ENCODE results near the gene LMBRD1.
"Not testable (repeated sequence)": the region's sequence is repeated elsewhere in the genome, so short reads cannot be mapped to it uniquely, and the experiment has no call there.

LMBRD1 gene

DNA sequence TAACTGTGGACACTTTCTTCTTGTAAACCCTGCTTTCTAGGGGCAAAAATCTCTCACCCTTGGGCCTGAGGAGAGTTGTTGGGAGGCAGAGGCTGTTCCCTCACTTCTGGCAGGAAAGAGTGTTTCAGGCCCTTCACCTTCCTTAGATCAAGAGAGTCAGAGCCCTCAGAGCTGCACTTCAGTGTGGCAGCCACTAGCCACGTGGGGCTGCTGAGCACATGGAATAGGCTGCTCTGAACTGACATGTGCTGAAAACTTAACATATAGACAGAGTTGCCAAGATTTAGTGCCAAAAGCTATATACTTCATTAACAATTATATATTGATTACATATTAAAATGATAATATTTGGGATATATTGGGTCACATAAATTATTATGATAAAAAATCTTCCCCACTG, 4.4 kb upstream of the LMBRD1 start:
- H3K4me1 ChIP-seq (ENCODE audit: control insufficient read depth, low read length), result peaks cover 6% of the 10 kb centered on the region
- peaks cover 4% of the 10 kb centered on the region for H3K79me2 ChIP-seq (ENCODE audit: control insufficient read depth, low read length)
- no peaks in the 10 kb centered on the region for H3F3A ChIP-seq (ENCODE audit: control insufficient read depth, insufficient read depth)
- H3K36me3 ChIP-seq (ENCODE audit: control insufficient read depth, low read length), result peaks cover 4% of the 10 kb centered on the region; the same call in 1 of the 2 replicates
- no peak overlapping the region for H3K4me3 ChIP-seq (ENCODE audit: low read length)
- no peak overlapping the region for H3K4me2 ChIP-seq (ENCODE audit: low read length)
- H4K20me1 ChIP-seq (ENCODE audit: control insufficient read depth, insufficient read depth, low read depth, low read length), result no peaks in the 10 kb centered on the region
- no peak overlapping the region for H3K27ac ChIP-seq (ENCODE audit: low read depth, low read length)
- H3K9me2 ChIP-seq (replicated peaks; ENCODE audit: control insufficient read depth, low read length), result no peaks in the 10 kb centered on the region
- TF ChIP-seq, protein P1, sequence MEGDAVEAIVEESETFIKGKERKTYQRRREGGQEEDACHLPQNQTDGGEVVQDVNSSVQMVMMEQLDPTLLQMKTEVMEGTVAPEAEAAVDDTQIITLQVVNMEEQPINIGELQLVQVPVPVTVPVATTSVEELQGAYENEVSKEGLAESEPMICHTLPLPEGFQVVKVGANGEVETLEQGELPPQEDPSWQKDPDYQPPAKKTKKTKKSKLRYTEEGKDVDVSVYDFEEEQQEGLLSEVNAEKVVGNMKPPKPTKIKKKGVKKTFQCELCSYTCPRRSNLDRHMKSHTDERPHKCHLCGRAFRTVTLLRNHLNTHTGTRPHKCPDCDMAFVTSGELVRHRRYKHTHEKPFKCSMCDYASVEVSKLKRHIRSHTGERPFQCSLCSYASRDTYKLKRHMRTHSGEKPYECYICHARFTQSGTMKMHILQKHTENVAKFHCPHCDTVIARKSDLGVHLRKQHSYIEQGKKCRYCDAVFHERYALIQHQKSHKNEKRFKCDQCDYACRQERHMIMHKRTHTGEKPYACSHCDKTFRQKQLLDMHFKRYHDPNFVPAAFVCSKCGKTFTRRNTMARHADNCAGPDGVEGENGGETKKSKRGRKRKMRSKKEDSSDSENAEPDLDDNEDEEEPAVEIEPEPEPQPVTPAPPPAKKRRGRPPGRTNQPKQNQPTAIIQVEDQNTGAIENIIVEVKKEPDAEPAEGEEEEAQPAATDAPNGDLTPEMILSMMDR (IDR thresholded peaks at IDR 0.05; ENCODE audit: low read depth, low read length, poor library complexity, severe bottlenecking), result no peak
- no peak for TF ChIP-seq EZH2phosphoT487 (IDR thresholded peaks at IDR 0.05; ENCODE audit: borderline replicate concordance, low read length)
- H3K27me3 ChIP-seq (ENCODE audit: control insufficient read depth, low read length), result no peaks in the 10 kb centered on the region
- no peaks in the 10 kb centered on the region for H3K9me3 ChIP-seq (ENCODE audit: control insufficient read depth, insufficient read depth, low read length)

DNA sequence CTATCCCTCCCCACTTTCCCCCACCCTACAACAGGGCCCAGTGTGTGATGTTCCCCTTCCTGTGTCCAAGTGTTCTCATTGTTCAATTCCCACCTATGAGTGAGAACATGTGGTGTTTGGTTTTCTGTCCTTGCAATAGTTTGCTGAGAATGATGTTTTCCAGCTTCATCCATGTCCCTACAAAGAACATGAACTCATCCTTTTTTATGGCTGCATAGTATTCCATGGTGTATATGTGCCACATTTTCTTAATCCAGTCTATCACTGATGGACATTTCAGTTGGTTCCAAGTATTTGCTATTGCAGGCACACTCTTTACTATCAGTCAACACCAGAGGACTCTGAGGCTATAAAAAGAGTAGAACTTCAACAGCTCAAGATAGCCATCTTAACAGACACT, 2.0 kb upstream of the LMBRD1 start:
- not testable (repeated sequence) for H3K4me3 ChIP-seq (ENCODE audit: low read length); H3K9me3 ChIP-seq (ENCODE audit: control insufficient read depth, insufficient read depth, low read length); H3K27ac ChIP-seq (ENCODE audit: low read depth, low read length); H3F3A ChIP-seq (ENCODE audit: control insufficient read depth, insufficient read depth); H4K20me1 ChIP-seq (ENCODE audit: control insufficient read depth, insufficient read depth, low read depth, low read length); H3K9me2 ChIP-seq (replicated peaks; ENCODE audit: control insufficient read depth, low read length); H3K27me3 ChIP-seq (ENCODE audit: control insufficient read depth, low read length); H3K4me2 ChIP-seq (ENCODE audit: low read length)
- Histone ChIP-seq H3K4me1 (ENCODE audit: control insufficient read depth, low read length) (peaks cover 29% of the 10 kb centered on the region), H3K79me2 (ENCODE audit: control insufficient read depth, low read length) (peaks cover 28% of the 10 kb centered on the region), H3K36me3 (ENCODE audit: control insufficient read depth, low read length) (peaks cover 11% of the 10 kb centered on the region; the same call in 1 of the 2 replicates)

DNA sequence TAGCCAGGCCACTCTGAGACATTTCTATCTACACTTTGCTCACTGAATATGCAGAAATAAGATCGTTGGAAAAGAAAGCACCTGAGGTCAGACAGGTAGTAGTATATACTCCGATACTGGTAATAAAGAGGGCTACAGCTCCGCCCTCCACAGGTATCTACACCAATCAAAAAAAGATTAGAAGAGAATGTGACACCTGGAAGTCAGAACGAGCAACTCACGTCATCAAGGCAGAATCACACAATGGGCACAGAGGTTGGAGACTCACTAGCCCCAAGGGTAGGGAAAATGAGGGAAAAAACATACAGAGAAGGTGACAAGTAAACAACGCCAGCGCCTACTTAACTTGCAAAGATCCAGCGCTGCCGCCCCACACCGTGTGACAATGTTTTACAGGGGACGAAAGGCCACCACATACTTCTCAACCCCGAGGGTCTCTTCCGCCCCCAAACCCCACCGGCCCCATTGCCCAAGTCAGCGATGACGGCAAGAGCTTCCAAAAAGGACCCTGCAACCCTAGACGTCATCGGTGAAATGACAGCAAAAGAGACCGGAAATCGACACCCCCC, 653 bp downstream of the LMBRD1 start:
- Histone ChIP-seq H3K4me1 (ENCODE audit: control insufficient read depth, low read length) (peaks cover 40% of the 10 kb centered on the region), H3F3A (ENCODE audit: control insufficient read depth, insufficient read depth) (peaks cover 7% of the 10 kb centered on the region), H3K4me2 (ENCODE audit: low read length) (peak overlapping the region; percentile 87), H3K36me3 (ENCODE audit: control insufficient read depth, low read length) (peaks cover 11% of the 10 kb centered on the region; the same call in 1 of the 2 replicates), H3K27ac (ENCODE audit: low read depth, low read length) (peak overlapping the region; percentile 78), H3K4me3 (ENCODE audit: low read length) (peak overlapping the region; percentile 88), H4K20me1 (ENCODE audit: control insufficient read depth, insufficient read depth, low read depth, low read length) (peaks cover 3% of the 10 kb centered on the region; the same call in 1 of the 2 replicates), H3K27me3 (ENCODE audit: control insufficient read depth, low read length) (no peaks in the 10 kb centered on the region), H3K9me3 (ENCODE audit: control insufficient read depth, insufficient read depth, low read length) (no peaks in the 10 kb centered on the region), H3K9me2 (replicated peaks; ENCODE audit: control insufficient read depth, low read length) (no peaks in the 10 kb centered on the region), H3K79me2 (ENCODE audit: control insufficient read depth, low read length) (peaks cover 54% of the 10 kb centered on the region)
- TF ChIP-seq EZH2phosphoT487 (IDR thresholded peaks at IDR 0.05; ENCODE audit: borderline replicate concordance, low read length), result no peak
- TF ChIP-seq, protein P1 (IDR thresholded peaks at IDR 0.05; ENCODE audit: low read depth, low read length, poor library complexity, severe bottlenecking), result no peak

DNA sequence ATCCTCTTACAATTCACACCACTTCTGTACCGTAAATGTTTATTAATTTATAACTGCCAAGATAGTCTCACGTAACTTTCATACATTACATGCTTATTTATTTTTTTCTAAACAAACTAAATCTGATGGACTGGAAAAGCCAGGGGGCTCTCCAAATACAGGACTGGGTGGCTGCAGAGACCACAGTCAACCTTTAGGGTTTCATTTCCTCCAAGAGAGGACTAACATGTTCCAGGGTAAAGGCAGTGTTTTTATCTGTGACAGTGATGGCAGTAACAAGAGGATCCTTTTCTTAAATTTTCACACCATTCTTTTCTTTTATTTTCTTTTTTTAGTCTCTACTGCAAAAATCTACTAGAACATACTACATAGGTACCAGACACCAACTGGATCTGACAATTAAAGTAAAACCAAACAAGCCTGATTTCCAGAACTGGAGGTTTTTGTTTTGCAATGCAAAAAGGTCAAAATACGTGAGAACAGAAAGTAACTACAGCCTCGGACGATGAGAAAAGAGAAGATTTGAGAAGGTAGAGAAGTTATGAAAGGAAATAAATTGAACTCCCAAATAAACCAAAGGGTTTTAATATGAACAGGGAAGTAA, 1.2 kb downstream of the LMBRD1 start:
- Histone ChIP-seq H4K20me1 (ENCODE audit: control insufficient read depth, insufficient read depth, low read depth, low read length) (peaks cover 3% of the 10 kb centered on the region; the same call in 1 of the 2 replicates), H3K9me2 (replicated peaks; ENCODE audit: control insufficient read depth, low read length) (no peaks in the 10 kb centered on the region), H3K9me3 (ENCODE audit: control insufficient read depth, insufficient read depth, low read length) (no peaks in the 10 kb centered on the region), H3K79me2 (ENCODE audit: control insufficient read depth, low read length) (peaks cover 59% of the 10 kb centered on the region), H3K4me1 (ENCODE audit: control insufficient read depth, low read length) (peaks cover 46% of the 10 kb centered on the region), H3F3A (ENCODE audit: control insufficient read depth, insufficient read depth) (peaks cover 7% of the 10 kb centered on the region), H3K27ac (ENCODE audit: low read depth, low read length) (peak overlapping the region; percentile 78), H3K36me3 (ENCODE audit: control insufficient read depth, low read length) (peaks cover 11% of the 10 kb centered on the region; the same call in 1 of the 2 replicates), H3K4me3 (ENCODE audit: low read length) (peak overlapping the region; percentile 88), H3K27me3 (ENCODE audit: control insufficient read depth, low read length) (no peaks in the 10 kb centered on the region), H3K4me2 (ENCODE audit: low read length) (peak overlapping the region; percentile 87)
- no peak for TF ChIP-seq EZH2phosphoT487 (IDR thresholded peaks at IDR 0.05; ENCODE audit: borderline replicate concordance, low read length)
- TF ChIP-seq, protein P1 (IDR thresholded peaks at IDR 0.05; ENCODE audit: low read depth, low read length, poor library complexity, severe bottlenecking), result no peak

All from DOHH2 (cell line).